ENCODE measurements around the gene LRMDA. TPM values are rescaled to one million over a fixed set of nuclear protein-coding genes. Genes with fewer than 3 reads are reported as not detected.

LRMDA gene
- total RNA-seq, 1 experiment from 2014 or later: 7.9 TPM

GRCh38 chr10:75866731-75867130 is 435.3 kb downstream of the LRMDA start:
- no peak for DNase-seq (ENCODE audit: low read depth)

GRCh38 chr10:75868574-75868973 is 437.1 kb downstream of the LRMDA start:
- DNase-seq (ENCODE audit: low read depth): no peak

- DNase-seq (ENCODE audit: low read depth): no peak
These were observed 438.7 kb downstream of the LRMDA start for GRCh38 chr10:75870039-75870645.

- no peak for DNase-seq (ENCODE audit: low read depth)
These were observed 444.3 kb downstream of the LRMDA start for GRCh38 chr10:75875740-75876139.

- DNase-seq (ENCODE audit: low read depth): no peak
These were observed 445.3 kb downstream of the LRMDA start for GRCh38 chr10:75876710-75877109.

- DNase-seq (ENCODE audit: low read depth): no peak
These were observed 446.5 kb downstream of the LRMDA start for GRCh38 chr10:75877877-75878276.

GRCh38 chr10:75878586-75878985 is 447.2 kb downstream of the LRMDA start:
- no peak for DNase-seq (ENCODE audit: low read depth)

GRCh38 chr10:75880031-75880775 is 448.8 kb downstream of the LRMDA start:
- DNase-seq (ENCODE audit: low read depth): no peak

- DNase-seq (ENCODE audit: low read depth): no peak
These were observed 452.0 kb downstream of the LRMDA start for GRCh38 chr10:75883081-75884072.

GRCh38 chr10:75884808-75885207 is 453.4 kb downstream of the LRMDA start:
- DNase-seq (ENCODE audit: low read depth): no peak

- DNase-seq (ENCODE audit: low read depth): no peak
These were observed 455.9 kb downstream of the LRMDA start for GRCh38 chr10:75887369-75887768.

GRCh38 chr10:75887992-75888680 is 456.7 kb downstream of the LRMDA start:
- no peak for DNase-seq (ENCODE audit: low read depth)

- no peak for DNase-seq (ENCODE audit: low read depth)
These were observed 457.6 kb downstream of the LRMDA start for GRCh38 chr10:75889051-75889450.

- DNase-seq (ENCODE audit: low read depth): no peak
These were observed 463.3 kb downstream of the LRMDA start for GRCh38 chr10:75894761-75895160.

- no peak for DNase-seq (ENCODE audit: low read depth)
These were observed 463.8 kb downstream of the LRMDA start for GRCh38 chr10:75895259-75895658.

- peak; percentile 1 for DNase-seq (ENCODE audit: low read depth)
These were observed 468.5 kb downstream of the LRMDA start for GRCh38 chr10:75899816-75900390.

- no peak for DNase-seq (ENCODE audit: low read depth)
These were observed 471.4 kb downstream of the LRMDA start for GRCh38 chr10:75902816-75903215.

- no peak for DNase-seq (ENCODE audit: low read depth)
These were observed 473.3 kb downstream of the LRMDA start for GRCh38 chr10:75904499-75905283.

- no peak for DNase-seq (ENCODE audit: low read depth)
These were observed 474.1 kb downstream of the LRMDA start for GRCh38 chr10:75905490-75905889.

- DNase-seq (ENCODE audit: low read depth): peak; percentile 34
These were observed 478.6 kb downstream of the LRMDA start for GRCh38 chr10:75910032-75910431.

GRCh38 chr10:75911426-75911825 is 480.0 kb downstream of the LRMDA start:
- no peak for DNase-seq (ENCODE audit: low read depth)

Measured in RPMI7951 (cell line).